Raji (cell line): ENCODE data around the gene ACBD6.

Source experiments
- POLR2A ChIP-seq: IDR thresholded peaks from 2 replicates; pipeline ENCODE4 v1.6.1; 2011; ENCODE audit warnings: low read depth, low read length, control low read depth; ENCODE audit not compliant: insufficient read depth

The ACBD6 gene

DNA sequence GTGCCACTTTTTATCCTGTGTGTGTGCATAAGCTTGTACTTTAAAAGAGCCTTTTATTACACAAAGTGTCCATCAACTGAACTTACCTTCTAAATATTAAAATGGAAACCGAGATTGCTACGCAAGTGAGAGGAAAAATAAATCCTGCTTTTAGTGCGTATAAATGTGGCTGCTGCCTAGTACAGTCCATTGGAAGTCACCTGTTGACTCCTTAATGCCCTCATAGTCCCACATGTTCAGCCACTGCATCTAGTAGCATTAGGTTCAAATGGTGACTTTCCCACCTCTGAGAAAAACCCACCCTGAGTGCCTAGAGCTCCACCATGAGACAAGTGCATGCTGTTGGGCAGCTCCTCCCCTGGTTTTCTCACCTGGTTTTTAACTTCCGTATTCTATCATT, 219.3 kb downstream of the ACBD6 start:
- TF ChIP-seq POLR2A, result no peak

DNA sequence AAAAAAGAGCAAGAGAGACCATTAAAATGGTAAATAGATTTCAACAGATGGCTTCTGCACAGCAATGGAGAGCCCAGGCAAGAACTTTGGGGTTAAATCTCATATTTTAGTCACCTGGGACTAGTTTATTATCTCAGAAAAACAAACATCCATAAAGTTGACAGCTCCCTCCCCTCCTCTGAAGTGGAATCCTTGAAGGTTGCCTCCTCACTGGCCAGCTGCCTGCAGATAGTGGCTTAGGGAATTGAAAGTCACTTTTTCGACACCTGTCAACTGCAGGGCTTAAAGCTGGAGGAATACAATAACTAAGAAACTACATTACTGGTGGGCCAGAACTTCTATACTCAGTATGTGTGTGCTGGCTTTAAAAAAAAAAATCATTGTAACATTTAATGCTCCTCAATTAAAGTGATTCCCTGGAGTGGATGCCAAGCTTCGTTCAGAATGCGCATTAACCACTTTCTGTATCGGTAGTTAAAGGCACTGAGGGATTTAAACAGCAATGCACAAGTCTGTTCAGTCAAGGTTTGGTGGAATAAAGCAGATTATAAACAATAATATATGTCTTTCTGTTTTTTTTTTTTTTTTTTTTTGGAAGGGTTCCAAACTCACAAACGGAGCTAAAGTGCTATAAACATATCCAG, 219.9 kb downstream of the ACBD6 start:
- no peak for TF ChIP-seq POLR2A

DNA sequence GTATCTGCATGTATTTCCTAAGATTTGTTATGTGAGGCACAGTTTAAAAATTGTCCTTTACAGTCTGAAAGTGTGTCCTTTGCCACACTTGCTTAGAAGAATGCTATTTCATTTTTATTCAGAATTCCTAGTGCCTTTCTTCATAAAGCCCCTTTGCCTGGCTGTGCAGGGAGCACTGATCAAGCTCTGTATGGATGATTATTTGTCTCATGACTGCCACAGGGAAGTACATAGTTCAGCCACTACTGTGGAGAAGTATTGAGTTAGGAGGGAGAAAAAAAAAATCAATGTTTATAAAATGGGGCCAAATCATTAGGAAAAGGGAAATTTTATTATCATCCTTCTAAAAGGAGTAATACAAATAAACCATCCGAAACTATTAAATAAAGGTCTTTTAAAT, 220.9 kb downstream of the ACBD6 start:
- no peak for TF ChIP-seq POLR2A

DNA sequence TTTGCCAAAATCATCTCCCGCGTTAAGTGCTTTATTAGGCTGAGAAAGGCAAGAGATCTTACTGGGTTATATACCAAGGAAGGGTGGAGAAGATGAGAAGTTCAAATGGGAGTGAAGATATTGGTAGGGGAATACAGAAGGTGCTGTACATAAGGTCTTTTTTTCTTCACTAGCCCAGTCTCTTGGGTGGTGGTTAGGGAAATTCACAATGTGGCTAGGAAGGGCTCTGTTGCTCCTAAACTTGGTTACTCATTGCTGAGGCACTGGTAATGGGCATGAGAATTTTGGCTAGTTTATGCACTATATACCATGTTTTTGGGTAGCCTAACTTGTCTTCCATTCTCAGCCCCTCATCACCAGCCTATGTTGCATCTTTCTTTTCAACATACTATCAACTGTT, 221.8 kb downstream of the ACBD6 start:
- no peak for TF ChIP-seq POLR2A

DNA sequence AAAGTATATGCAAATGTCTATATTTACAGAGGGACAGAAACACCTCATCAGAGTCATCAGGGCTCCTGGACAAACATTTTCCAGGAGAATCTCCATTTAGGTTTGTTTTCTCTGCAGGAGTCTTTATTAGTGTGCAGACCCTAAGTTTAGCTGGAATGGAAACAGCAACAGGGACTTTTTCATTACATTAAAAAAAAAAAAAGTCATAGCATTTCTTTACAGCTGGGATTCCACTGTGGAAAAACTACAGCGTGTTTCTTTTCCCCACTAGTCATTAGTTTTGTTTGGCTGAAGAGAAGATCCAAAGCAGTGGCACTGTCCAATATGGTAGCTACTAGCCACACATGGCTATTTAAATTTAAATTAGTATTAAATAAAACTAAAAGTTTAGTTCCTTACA, 222.7 kb downstream of the ACBD6 start:
- no peak for TF ChIP-seq POLR2A

DNA sequence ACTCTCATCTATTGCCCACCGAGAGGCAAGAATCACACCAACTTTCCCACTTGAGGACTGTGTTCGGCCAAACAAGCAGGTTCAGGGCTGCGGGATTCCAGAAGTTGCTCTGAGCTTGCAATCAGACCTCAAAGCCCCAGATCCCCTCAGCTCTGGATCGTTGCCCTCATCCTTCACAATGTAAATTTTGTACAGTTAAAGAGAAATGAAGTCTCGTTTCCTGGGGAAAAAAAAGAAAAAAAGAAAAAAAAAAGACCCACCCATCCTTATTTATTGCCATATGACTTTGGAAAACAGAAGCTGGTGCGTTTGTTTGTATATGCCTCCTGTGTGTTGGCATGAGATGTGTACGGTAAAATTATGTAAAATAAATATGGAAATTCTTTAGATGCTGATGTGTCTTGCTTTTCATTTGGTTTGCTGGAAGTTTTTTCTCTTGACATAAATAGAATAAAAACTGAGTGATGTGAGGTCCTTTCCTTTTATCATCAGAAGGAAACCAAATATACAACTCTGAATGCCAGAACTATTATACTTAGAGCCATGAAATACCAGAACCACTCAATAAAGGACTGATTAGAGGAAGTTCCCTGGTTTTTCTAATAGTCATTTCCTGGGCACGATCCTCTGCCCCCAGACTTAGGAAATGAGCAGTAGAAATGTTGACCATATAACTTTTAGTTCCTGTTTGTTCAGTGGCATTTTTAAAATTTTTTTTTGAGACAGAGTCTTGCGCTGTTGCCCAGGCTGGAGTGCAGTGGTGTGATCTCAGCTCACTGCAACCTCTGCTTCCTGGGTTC, 223.6 kb downstream of the ACBD6 start:
- no peak for TF ChIP-seq POLR2A

DNA sequence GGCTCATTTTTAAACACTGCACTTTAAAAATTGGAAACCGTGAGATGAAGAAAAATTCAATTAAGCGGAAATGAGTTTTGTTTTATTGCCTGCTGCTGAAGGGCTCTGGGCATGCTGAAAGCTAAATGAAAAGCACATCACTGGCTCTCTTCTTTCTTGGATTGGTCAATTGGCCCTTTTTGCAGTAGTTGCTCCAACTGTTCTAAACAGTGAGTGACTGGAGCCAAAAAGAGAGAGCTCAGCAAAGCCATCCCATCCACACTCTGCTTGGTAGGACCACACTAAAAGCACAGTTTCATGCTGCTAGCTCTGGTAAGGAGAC, 224.2 kb downstream of the ACBD6 start:
- no peak for TF ChIP-seq POLR2A

DNA sequence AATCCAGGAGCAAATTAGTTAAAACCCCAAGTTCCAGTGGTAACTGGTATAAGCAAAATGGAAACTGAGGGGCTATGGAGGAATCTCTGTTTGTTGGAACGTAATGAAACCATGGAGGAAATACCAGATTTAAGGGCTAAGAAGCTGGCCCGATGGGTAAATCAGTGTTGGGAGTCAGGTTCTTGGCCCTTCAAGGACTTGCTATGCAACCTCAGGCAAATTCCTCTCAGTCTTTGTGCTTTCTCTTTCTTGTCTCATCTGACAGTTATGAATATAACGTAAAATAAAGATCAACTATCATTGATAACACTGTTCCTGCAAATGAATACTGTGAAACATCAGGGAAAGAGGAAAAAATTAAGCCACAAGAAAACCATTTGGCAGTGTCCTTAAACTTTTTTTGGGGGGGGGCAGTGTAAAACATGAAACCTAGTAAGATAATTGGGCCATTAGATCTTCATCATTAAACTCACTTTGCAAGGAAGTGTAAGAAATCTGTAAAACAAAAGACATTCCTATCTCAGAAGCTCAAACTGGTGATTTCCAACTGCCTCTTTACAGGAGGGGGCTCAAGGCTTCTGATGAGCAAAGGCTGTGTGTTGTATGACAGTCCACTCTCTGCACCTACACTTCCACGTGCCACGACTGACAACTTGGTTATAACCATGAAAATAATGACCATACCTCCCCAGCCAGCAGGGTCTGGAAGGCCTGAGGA, 224.7 kb downstream of the ACBD6 start:
- TF ChIP-seq POLR2A, result no peak

DNA sequence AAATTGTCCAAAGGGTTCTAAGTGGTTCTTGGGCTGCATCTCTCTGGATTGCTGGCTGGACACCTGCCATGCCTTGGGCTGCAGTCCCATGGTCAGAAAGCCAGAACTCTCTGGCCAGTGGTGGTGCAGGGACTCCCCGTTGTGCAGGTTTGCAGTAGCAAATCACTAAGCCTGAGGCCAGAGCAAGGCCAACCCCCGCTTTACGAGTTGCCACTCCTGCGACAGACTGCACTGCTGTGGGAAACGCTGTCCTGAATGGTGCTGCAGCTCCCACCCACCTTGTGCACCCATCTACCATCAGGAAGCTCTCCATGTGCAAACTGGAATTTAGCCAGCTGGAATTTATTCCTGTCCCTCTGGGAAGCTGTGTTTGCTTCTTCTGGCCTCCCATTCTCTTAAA, 226.7 kb downstream of the ACBD6 start:
- no peak for TF ChIP-seq POLR2A

DNA sequence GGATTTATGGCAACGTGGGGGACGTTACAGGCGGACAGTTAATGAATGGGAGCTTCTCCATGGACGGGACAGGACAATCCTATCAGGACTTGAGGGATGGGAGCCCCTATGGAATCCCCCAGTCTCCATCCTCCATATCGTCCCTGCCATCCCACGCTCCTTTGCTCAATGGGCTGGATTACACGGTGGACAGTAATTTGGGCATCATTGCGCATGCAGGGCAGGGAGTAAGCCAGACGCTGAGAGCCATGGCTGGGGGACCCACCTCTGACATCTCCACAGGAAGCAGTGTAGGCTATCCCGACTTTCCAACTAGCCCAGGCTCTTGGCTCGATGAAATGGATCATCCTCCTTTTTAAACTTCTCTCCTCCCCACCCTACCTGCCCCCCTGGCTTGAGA, 228.2 kb downstream of the ACBD6 start:
- no peak for TF ChIP-seq POLR2A

DNA sequence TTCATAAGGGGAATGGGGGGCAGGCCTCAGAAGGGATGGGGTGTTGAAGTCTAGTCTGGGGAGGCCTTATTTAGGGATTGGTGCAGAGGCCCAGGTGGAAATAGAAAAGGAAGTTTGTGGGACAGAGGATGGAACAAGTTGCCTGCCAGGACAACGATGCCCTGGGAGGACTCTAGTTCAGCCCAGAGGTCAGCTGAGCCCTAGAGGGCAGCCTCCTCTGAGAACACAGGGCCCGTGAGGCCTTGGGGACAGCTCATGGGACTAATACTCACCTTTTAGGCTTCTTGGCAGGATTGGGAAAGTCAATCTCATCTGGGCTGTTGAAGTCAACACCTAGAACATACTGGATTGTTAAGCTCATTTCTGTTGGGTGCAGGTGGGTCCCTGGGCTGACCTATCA, 229.3 kb downstream of the ACBD6 start:
- no peak for TF ChIP-seq POLR2A

DNA sequence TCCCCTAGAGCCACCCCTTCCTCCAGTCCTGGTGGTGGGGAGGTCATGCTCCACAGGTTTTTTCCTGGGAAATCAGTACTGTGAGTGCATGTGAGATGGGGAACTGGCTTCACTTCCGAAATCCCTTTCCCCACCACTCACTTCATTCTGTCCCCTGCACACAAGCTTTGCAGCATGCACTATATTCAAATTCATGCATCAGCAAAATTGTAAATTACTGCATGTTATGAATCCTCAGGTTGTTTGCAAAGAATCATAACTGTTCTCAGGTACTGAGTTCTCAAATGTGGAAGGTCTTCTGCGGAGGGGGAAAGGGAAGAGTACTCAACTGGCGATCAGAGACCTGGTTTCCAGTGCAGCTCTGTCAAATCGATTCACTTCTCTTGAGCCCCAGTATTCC, 230.0 kb downstream of the ACBD6 start:
- no peak for TF ChIP-seq POLR2A

DNA sequence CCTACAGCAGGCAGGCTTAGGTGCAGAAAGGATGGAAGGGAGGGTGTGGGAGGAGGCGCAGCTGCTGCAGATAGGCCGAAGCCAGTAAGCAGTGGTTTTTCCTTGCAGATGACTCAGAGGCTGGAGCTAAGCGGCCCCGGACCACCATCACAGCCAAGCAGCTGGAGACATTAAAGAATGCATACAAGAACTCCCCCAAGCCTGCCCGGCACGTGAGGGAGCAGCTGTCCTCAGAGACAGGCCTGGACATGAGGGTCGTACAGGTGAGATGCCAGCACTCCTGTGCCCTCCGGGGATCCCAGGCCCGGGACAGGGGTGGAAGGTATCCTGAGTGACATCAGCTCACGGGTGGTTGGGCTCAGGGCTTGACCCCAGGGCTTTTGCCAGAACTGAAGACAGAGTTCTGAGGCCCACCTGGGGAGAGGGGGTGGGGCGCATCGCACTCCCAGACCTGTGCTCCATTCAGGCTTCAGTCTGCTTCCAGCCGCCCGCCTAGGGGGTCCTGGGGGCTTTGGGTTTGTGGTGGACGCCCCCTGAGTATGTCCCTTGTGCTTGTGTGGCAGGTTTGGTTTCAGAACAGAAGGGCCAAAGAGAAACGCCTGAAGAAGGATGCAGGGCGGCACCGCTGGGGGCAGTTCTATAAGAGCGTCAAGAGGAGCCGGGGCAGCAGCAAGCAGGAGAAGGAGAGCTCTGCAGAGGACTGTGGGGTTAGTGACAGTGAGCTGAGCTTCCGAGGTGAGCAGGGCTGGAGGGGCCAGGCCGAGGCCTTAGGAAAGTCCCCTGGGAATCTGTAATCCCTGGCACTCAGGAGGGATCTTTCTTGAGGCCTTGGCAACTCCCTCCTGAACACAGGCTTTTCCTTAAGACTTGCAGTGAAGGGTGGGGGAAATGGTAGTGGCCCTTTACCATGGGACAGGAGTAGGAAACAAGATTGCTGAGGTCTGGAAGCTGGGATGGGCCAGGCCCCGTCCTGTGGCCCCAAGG, 230.8 kb downstream of the ACBD6 start:
- no peak for TF ChIP-seq POLR2A

DNA sequence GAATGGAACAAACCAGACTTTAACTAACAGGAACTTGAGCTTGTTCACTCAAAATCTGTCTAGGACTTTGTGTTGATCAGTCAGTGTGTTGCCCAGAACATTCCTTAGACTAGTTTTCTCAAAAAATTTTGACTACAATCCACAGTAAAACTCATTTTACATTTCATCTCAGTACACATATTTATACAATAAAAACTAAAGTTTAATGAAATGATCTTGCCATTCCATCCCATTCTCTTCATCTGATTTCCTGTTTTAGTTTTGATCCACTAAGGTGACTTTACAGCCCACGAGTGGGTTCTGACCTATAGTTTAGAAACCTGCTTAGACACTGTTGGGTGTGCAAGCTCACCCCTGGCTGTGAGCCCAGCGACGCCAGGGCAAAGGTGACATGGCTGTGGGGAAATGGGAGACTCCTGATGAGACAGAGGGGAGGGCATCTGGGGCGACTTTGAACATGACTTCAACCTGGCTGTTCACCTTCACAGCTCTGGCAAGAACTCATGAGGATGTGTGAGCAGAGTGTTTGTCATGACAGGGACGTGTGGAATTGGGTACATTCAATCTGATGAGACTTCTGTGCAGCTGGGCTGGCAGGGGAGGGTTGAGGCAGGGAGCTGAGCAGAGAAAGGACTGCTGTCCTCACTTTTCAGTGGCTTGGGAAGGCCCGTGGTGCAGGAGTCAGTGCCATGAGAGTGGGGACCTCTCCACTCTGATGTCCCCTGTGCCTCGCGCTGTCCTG, 231.7 kb downstream of the ACBD6 start:
- TF ChIP-seq POLR2A, result no peak
